GM12878 (cell line): Measurements from ENCODE around the gene SEMA3G. TPM values are rescaled to one million over a fixed set of nuclear protein-coding genes. Genes with fewer than 3 reads are reported as not detected.

ENCODE experiments used
- ATAC-seq: fragments of 200-7000 bp; cut with Tn5 transposase; 3 replicates; pipeline ENCODE4 v1.9.1; 2020; ENCODE audit warnings: mild to moderate bottlenecking, moderate library complexity
- BruUV-seq: library from RNA; stranded (reverse); fragments of 400-500 nt; replicated peaks from 2 replicates; lab custom pipeline; 2021; lab: Mats Ljungman, UMichigan
- CTCF ChIA-PET: fragments of 300-600 bp; sonication (Branson Sonifier 250); formaldehyde crosslinking; extraction: SDS; loops from one replicate; lab custom pipeline; 2021; ENCODE audit warnings: inconsistent platforms; lab: Yijun Ruan, JAX
- POLR2A ChIA-PET: fragments of 350-600 bp; formaldehyde crosslinking; extraction: SDS; loops from one replicate; lab custom pipeline; 2021; ENCODE audit warnings: inconsistent platforms; lab: Charles Lee
- RAD21 ChIA-PET: fragments of 300-600 bp; sonication (Branson Sonifier 250); formaldehyde crosslinking; loops from one replicate; lab custom pipeline; 2023; ENCODE audit warnings: antibody characterized with exemption; ENCODE audit not compliant: unreplicated experiment; lab: Charles Lee
- SMC1A ChIA-PET: fragments of 300-600 bp; sonication (Branson Sonifier 250); formaldehyde crosslinking; loops from one replicate; lab custom pipeline; 2023; ENCODE audit not compliant: unreplicated experiment, uncharacterized antibody; lab: Charles Lee
- DNase-seq: peaks from one replicate; pipeline ENCODE4 v3.0.0-alpha.2; 2011; ENCODE audit warnings: low read depth, low spot score
- FAIRE-seq: peaks from 3 replicates; lab custom pipeline; 2011; peaks lifted over from hg19 to GRCh38; lab: Jason Lieb, UNC
- H2AFZ ChIP-seq: 2 replicates; pipeline ENCODE4 v1.6.0; 2011; ENCODE audit warnings: low read depth, low read length, control low read depth; ENCODE audit not compliant: control insufficient read depth
- H3K27ac ChIP-seq: 2 replicates; pipeline ENCODE4 v1.5.1; 2011; ENCODE audit warnings: control low read depth; ENCODE audit not compliant: control insufficient read depth, insufficient read depth
- H3K27me3 ChIP-seq, 2 experiments: replicated peaks in 1 of 2; 2 replicates each; pipeline versions ENCODE4 v1.6.0 to v1.6.1; 2011; ENCODE audit warnings: low read length in 1 of 2; ENCODE audit not compliant: control insufficient read depth in 2 of 2, insufficient read depth in 2 of 2
- H3K36me3 ChIP-seq, 2 experiments: 2 replicates each; pipeline ENCODE4 v1.5.1; 2011; ENCODE audit warnings: low read length in 1 of 2; ENCODE audit not compliant: control insufficient read depth in 2 of 2, insufficient read depth in 2 of 2
- H3K4me1 ChIP-seq: 2 replicates; pipeline ENCODE4 v1.6.1; 2011; ENCODE audit warnings: mild to moderate bottlenecking, low read length, moderate library complexity, mixed read lengths; ENCODE audit not compliant: control insufficient read depth, insufficient read depth
- H3K4me2 ChIP-seq: 2 replicates; pipeline ENCODE4 v1.6.0; 2011; ENCODE audit warnings: control low read depth; ENCODE audit not compliant: control insufficient read depth, insufficient read depth
- H3K4me3 ChIP-seq: fragments of 200-600 bp; sonication (generic); 2 replicates; pipeline ENCODE4 v1.5.1; 2016
- H3K79me2 ChIP-seq: 2 replicates; pipeline ENCODE4 v1.6.0; 2011; ENCODE audit warnings: low read length; ENCODE audit not compliant: control insufficient read depth, insufficient read depth
- H3K9ac ChIP-seq: 2 replicates; pipeline ENCODE4 v1.8.0; 2011; ENCODE audit warnings: low read length, control low read depth, mixed read lengths; ENCODE audit not compliant: control insufficient read depth, insufficient read depth
- H3K9me3 ChIP-seq: replicated peaks from 3 replicates; pipeline ENCODE4 v1.5.1; 2011; ENCODE audit warnings: mild to moderate bottlenecking, low read length; ENCODE audit not compliant: control insufficient read depth, insufficient read depth
- H4K20me1 ChIP-seq: 2 replicates; pipeline ENCODE4 v1.6.0; 2011; ENCODE audit not compliant: control insufficient read depth, insufficient read depth
- CEBPB ChIP-seq, 2 experiments: fragments of 150-350 bp in 1 of 2; IDR thresholded peaks; 2 replicates each; pipeline ENCODE4 v1.6.1; 2012 to 2014; ENCODE audit warnings: low read depth in 2 of 2, low read length in 2 of 2, borderline replicate concordance in 1 of 2, inconsistent platforms in 1 of 2
- CREB1 ChIP-seq: IDR thresholded peaks from 2 replicates; pipeline ENCODE4 v1.6.1; 2012; ENCODE audit warnings: low read depth, mild to moderate bottlenecking, inconsistent platforms
- EGR1 ChIP-seq, 2 experiments: IDR thresholded peaks; 1 replicate in 1 of 2; 2 replicates in 1 of 2; pipeline ENCODE4 v1.6.1; 2011 to 2012; ENCODE audit warnings: low read depth in 2 of 2, low read length in 2 of 2, borderline replicate concordance in 1 of 2, mild to moderate bottlenecking in 1 of 2, moderate library complexity in 1 of 2
- EP300 ChIP-seq, 2 experiments: fragments of 150-350 bp in 1 of 2; IDR thresholded peaks; 2 replicates each; pipeline ENCODE4 v1.6.1; 2011 to 2012; ENCODE audit warnings: low read depth in 2 of 2, low read length in 2 of 2, borderline replicate concordance in 1 of 2, improper control_type of control experiment in 1 of 2, inconsistent platforms in 1 of 2; ENCODE audit not compliant: control insufficient read depth in 1 of 2
- MYB ChIP-seq: fragments of 150-350 bp; IDR thresholded peaks from 2 replicates; pipeline ENCODE4 v1.6.1; 2014; ENCODE audit warnings: mild to moderate bottlenecking, low read depth, low read length, borderline replicate concordance
- MYC ChIP-seq: IDR thresholded peaks from 2 replicates; pipeline ENCODE4 v1.6.1; 2011; ENCODE audit warnings: mild to moderate bottlenecking, low read length, moderate library complexity, inconsistent platforms; ENCODE audit not compliant: insufficient read depth, insufficient replicate concordance, insufficient read length, severe bottlenecking
- NBN ChIP-seq: fragments of 450-650 bp; IDR thresholded peaks from 2 replicates; pipeline ENCODE4 v1.6.1; 2016
- PAX5 ChIP-seq: IDR thresholded peaks from 2 replicates; pipeline ENCODE4 v1.6.1; 2011; ENCODE audit warnings: low read depth, low read length, borderline replicate concordance
- WGBS: methylation state at CpG from one replicate; pipeline ENCODE4 v1.1.6; 2016; ENCODE audit warnings: low lambda C conversion rate; ENCODE audit not compliant: insufficient replicate concordance, insufficient coverage; ENCODE audit errors: missing lambda C conversion rate; 5-methylcytosine and 5-hydroxymethylcytosine counted together
- in situ Hi-C: fragments of 300-500 bp; cut with MboI; formaldehyde crosslinking; loops from 9 replicates; pipeline ENCODE4 v1.14.3; 2018; ENCODE audit warnings: mixed read lengths
- intact Hi-C: fragments of 100-400 bp; cut with micrococcal nuclease; formaldehyde crosslinking; loops from one replicate; pipeline ENCODE4 v1.14.2; 2022; ENCODE audit not compliant: unreplicated experiment
- polyA plus RNA-seq, 11 experiments: library from polyadenylated mRNA; depleted of rRNA in 4 of 11; unstranded in 6 of 11; stranded (reverse) in 5 of 11; fragments of >200 nt; fragmentation: Nextera tagmentation in 4 of 11; fragmentation: Illumina TruSeq in 1 of 11; extraction: Ambion mirVana in 4 of 11; extraction: Trizol in 1 of 11; gene quantifications; 1 replicate in 1 of 11; 2 replicates in 10 of 11; pipeline versions ENCODE4 v1.2.1 to v1.2.3, GENCODE V29; 2011 to 2016; ENCODE audit warnings: inconsistent platforms in 2 of 11, missing spikeins in 2 of 11, low read depth in 1 of 11
- total RNA-seq, 4 experiments: library from RNA; depleted of rRNA in 3 of 4; stranded (reverse); fragments of >200 nt in 3 of 4; fragmentation: Illumina TruSeq in 1 of 4; extraction: Trizol in 1 of 4; gene quantifications; 2 replicates each; pipeline versions ENCODE4 v1.2.1 to v1.2.3, GENCODE V29; 2013 to 2021
- TF ChIP-seq, protein P1 (sequence below): fragments of 450-650 bp; conservative IDR thresholded peaks from 2 replicates; pipeline ENCODE4 v1.6.1; 2017; ENCODE audit warnings: mild to moderate bottlenecking, moderate library complexity
- TF ChIP-seq, protein P2 (sequence below): fragments of 450-650 bp; formaldehyde crosslinking; IDR thresholded peaks from 2 replicates; pipeline ENCODE4 v1.5.0; 2022; ENCODE audit warnings: mild to moderate bottlenecking, missing genetic modification characterization

The SEMA3G gene
- total and polyA plus RNA-seq, 10 of the 15 experiments (the other 5 are each of a cell fraction or from before 2014, with no cell fraction given): 0.03 to 0.04 TPM; not detected in 8

DNA sequence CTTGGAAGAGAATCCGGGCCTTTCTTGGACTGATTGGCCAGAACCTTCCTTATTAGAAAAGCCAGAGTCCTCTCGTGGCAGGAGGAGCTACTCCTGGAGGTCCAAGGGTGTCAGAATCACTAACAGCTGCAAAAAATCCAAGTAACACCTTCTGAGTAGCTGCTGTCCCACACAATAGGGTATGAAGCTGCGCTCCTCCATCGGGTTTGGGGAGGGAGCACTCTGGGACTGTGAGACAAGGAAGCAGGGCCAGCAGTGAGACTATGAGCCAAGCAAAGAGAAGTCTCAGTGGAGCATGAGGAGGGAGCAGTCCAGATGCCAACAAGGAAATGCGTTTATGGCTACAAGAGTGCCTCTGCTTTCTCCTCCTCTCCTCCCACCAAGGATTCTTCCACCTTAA is 21.7 kb downstream of the SEMA3G start:
- ChIA-PET POLR2A (interaction anchor here (0.6 kb wide), 1 partner anchor 140 kb away, joined by 4 read pairs; no protein-coding TSS in a partner anchor), CTCF (interaction anchor here (1.5 kb wide), 1 partner anchor 25 kb away, joined by 5 read pairs; no protein-coding TSS in a partner anchor), RAD21 (no interaction called here), SMC1A (interaction anchor here (1.0 kb wide), 1 partner anchor 11 kb away, joined by 4 read pairs; no protein-coding TSS in a partner anchor)
- BruUV-seq: no TSS peak
- H3K27me3 ChIP-seq: no peaks in the 10 kb centered on the region; a peak in 1 of 4 replicates
- 47% methylated on average over 5 of the region's 5 CpGs for WGBS
- no peaks in the 10 kb centered on the region for H3K79me2 ChIP-seq
- ATAC-seq: no peak
- H3K9ac ChIP-seq: no peak overlapping the region
- H3K4me3 ChIP-seq: no peak overlapping the region
- H3K9me3 ChIP-seq: no peaks in the 10 kb centered on the region
- H3K4me2 ChIP-seq: no peak overlapping the region
- intact Hi-C loops: no loop called here
- H4K20me1 ChIP-seq: no peaks in the 10 kb centered on the region
- no peaks in the 10 kb centered on the region for H3K4me1 ChIP-seq
- H3K27ac ChIP-seq: no peak overlapping the region
- no peak for FAIRE-seq
- no peak for TF ChIP-seq PAX5
- TF ChIP-seq EGR1 (IDR thresholded peaks at IDR 0.05; ENCODE audit: borderline replicate concordance in 1 of 2, low read depth in 2 of 2, low read length in 2 of 2): no peak
- no peak for TF ChIP-seq CEBPB (IDR thresholded peaks at IDR 0.05; ENCODE audit: borderline replicate concordance in 1 of 2, low read depth in 2 of 2, low read length in 2 of 2)
- TF ChIP-seq EP300 (IDR thresholded peaks at IDR 0.05; ENCODE audit: borderline replicate concordance in 1 of 2, control insufficient read depth in 1 of 2, low read depth in 2 of 2, low read length in 2 of 2): no peak
- TF ChIP-seq, all 136 proteins: peak for 0
- in situ Hi-C loops: no loop called here
- DNase-seq: no peak
- H3K36me3 ChIP-seq: no peaks in the 10 kb centered on the region
- H2AFZ ChIP-seq: no peak overlapping the region

DNA sequence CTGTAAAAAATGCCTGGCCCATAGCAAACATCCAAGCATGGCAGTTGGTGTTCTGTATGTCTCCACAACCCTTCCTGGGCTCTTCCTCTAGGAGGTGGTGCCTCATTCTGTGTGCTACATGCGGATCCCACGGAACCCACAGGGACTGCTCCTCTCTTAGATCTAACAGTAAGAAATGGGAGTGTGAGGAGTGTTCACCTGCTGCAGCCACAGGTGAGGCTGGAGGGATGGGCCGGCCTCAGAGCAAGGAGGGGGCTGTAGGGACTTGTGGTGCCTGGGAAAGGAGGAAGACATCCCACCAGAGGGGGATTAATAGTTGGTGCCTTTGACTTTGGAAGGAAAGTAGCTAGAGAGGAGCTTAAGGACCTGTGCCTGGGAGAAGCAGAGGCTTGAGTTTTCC is 22.2 kb downstream of the SEMA3G start:
- ChIA-PET CTCF (interaction anchor here (1.5 kb wide), 1 partner anchor 25 kb away, joined by 5 read pairs; no protein-coding TSS in a partner anchor), SMC1A (interaction anchor here (1.0 kb wide), 1 partner anchor 10 kb away, joined by 4 read pairs; no protein-coding TSS in a partner anchor), RAD21 (no interaction called here), POLR2A (interaction anchor here (0.6 kb wide), 1 partner anchor 139 kb away, joined by 4 read pairs; no protein-coding TSS in a partner anchor)
- in situ Hi-C loops: no loop called here
- Histone ChIP-seq H3K27ac (no peak overlapping the region), H3K36me3 (no peaks in the 10 kb centered on the region), H3K9ac (no peak overlapping the region), H3K9me3 (no peaks in the 10 kb centered on the region), H2AFZ (no peak overlapping the region), H4K20me1 (no peaks in the 10 kb centered on the region), H3K4me1 (no peaks in the 10 kb centered on the region), H3K27me3 (no peaks in the 10 kb centered on the region; a peak in 1 of 4 replicates), H3K79me2 (no peaks in the 10 kb centered on the region), H3K4me2 (no peak overlapping the region), H3K4me3 (no peak overlapping the region)
- DNase-seq: no peak
- no peak for ATAC-seq
- WGBS: 39% methylated on average over 3 of the region's 3 CpGs
- FAIRE-seq: no peak
- no TSS peak for BruUV-seq
- intact Hi-C loops: no loop called here
- TF ChIP-seq EGR1 (IDR thresholded peaks at IDR 0.05; ENCODE audit: borderline replicate concordance in 1 of 2, low read depth in 2 of 2, low read length in 2 of 2): no peak
- TF ChIP-seq MYB: no peak
- TF ChIP-seq, protein P1, sequence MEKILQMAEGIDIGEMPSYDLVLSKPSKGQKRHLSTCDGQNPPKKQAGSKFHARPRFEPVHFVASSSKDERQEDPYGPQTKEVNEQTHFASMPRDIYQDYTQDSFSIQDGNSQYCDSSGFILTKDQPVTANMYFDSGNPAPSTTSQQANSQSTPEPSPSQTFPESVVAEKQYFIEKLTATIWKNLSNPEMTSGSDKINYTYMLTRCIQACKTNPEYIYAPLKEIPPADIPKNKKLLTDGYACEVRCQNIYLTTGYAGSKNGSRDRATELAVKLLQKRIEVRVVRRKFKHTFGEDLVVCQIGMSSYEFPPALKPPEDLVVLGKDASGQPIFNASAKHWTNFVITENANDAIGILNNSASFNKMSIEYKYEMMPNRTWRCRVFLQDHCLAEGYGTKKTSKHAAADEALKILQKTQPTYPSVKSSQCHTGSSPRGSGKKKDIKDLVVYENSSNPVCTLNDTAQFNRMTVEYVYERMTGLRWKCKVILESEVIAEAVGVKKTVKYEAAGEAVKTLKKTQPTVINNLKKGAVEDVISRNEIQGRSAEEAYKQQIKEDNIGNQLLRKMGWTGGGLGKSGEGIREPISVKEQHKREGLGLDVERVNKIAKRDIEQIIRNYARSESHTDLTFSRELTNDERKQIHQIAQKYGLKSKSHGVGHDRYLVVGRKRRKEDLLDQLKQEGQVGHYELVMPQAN: no peak
- TF ChIP-seq, protein P2, sequence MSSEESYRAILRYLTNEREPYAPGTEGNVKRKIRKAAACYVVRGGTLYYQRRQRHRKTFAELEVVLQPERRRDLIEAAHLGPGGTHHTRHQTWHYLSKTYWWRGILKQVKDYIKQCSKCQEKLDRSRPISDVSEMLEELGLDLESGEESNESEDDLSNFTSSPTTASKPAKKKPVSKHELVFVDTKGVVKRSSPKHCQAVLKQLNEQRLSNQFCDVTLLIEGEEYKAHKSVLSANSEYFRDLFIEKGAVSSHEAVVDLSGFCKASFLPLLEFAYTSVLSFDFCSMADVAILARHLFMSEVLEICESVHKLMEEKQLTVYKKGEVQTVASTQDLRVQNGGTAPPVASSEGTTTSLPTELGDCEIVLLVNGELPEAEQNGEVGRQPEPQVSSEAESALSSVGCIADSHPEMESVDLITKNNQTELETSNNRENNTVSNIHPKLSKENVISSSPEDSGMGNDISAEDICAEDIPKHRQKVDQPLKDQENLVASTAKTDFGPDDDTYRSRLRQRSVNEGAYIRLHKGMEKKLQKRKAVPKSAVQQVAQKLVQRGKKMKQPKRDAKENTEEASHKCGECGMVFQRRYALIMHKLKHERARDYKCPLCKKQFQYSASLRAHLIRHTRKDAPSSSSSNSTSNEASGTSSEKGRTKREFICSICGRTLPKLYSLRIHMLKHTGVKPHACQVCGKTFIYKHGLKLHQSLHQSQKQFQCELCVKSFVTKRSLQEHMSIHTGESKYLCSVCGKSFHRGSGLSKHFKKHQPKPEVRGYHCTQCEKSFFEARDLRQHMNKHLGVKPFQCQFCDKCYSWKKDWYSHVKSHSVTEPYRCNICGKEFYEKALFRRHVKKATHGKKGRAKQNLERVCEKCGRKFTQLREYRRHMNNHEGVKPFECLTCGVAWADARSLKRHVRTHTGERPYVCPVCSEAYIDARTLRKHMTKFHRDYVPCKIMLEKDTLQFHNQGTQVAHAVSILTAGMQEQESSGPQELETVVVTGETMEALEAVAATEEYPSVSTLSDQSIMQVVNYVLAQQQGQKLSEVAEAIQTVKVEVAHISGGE: no peak
- TF ChIP-seq MYC: no peak
- no peak for TF ChIP-seq CREB1
- TF ChIP-seq NBN: no peak
